Ishikawa (cell line): Measurements from ENCODE around the gene PXN.

Experiments
- CEBPB ChIP-seq: IDR thresholded peaks from 2 replicates; pipeline ENCODE4 v1.6.1; 2012
- CREB1 ChIP-seq: IDR thresholded peaks from 2 replicates; pipeline ENCODE4 v1.6.1; 2012; ENCODE audit warnings: low read depth
- EGR1 ChIP-seq: IDR thresholded peaks from 2 replicates; pipeline ENCODE4 v1.6.1; 2012
- EP300 ChIP-seq: IDR thresholded peaks from 2 replicates; pipeline ENCODE4 v1.6.1; 2012; ENCODE audit warnings: borderline replicate concordance
- FOXM1 ChIP-seq: IDR thresholded peaks from 2 replicates; pipeline ENCODE4 v1.6.1; 2012; ENCODE audit warnings: low read depth, borderline replicate concordance
- RAD21 ChIP-seq: IDR thresholded peaks from 2 replicates; pipeline ENCODE4 v1.6.1; 2012; ENCODE audit warnings: low read depth
- TAF1 ChIP-seq: IDR thresholded peaks from 2 replicates; pipeline ENCODE4 v1.6.1; 2012; ENCODE audit warnings: low read depth, mild to moderate bottlenecking
- TEAD4 ChIP-seq: IDR thresholded peaks from 2 replicates; pipeline ENCODE4 v1.6.1; 2012
- YY1 ChIP-seq: IDR thresholded peaks from 2 replicates; pipeline ENCODE4 v1.6.1; 2012; ENCODE audit warnings: low read depth
- TF ChIP-seq, protein P1 (sequence below): IDR thresholded peaks from 2 replicates; pipeline ENCODE4 v1.6.1; 2012
- TF ChIP-seq, protein P2 (sequence below): IDR thresholded peaks from 2 replicates; pipeline ENCODE4 v1.6.1; 2012

DNA sequence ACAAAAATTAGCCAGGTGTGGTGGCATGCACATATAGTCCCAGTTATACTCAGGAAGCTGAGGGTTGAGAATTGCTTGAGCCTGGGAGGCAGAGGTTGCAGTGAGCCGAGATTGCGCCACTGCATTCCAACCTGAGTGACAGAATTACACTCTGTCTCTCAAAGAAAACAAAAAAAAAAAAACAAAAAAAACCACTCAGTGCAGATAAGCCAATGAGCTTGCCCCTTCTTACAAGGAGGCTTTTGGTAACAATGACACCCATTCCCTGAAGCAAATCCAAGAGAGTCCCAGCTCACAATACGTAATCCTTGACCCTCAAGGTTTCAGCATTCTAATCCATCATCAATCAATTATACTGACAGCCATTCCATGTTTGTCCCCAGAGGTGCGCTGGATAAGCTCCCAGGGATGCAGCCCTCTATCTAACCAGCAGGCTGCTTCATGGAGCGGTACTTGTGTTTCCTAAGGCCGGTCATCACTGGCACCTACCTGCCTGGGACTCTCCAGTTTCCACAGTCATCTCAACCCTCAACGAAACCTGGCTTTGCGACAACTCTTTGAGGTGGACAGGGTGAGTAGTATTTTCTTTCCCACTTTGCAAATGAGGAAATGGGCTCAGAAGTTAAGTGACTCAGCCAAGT is 83.4 kb downstream of the PXN start:
- TF ChIP-seq CEBPB: peak; percentile 95
- TF ChIP-seq YY1: no peak
- no peak for TF ChIP-seq RAD21
- no peak for TF ChIP-seq EP300
- TF ChIP-seq, protein P1, sequence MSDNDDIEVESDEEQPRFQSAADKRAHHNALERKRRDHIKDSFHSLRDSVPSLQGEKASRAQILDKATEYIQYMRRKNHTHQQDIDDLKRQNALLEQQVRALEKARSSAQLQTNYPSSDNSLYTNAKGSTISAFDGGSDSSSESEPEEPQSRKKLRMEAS: no peak
- TF ChIP-seq EGR1: no peak
- TF ChIP-seq, protein P2, sequence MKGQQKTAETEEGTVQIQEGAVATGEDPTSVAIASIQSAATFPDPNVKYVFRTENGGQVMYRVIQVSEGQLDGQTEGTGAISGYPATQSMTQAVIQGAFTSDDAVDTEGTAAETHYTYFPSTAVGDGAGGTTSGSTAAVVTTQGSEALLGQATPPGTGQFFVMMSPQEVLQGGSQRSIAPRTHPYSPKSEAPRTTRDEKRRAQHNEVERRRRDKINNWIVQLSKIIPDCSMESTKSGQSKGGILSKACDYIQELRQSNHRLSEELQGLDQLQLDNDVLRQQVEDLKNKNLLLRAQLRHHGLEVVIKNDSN: no peak
- TF ChIP-seq TAF1: no peak
- no peak for TF ChIP-seq CREB1
- TF ChIP-seq FOXM1: no peak
- TF ChIP-seq TEAD4: peak; percentile 60; the same call in 1 of the 2 replicates
